ENCODE measurements around the gene RIMS1.

RIMS1 gene

GRCh38 chr6:71886184-71887005 lies at the start of gene RIMS1:
RIMS1 (plus strand) TSS chr6:71886550; CDS start chr6:71887024, 474 bp downstream.
- DNase-seq = peak; percentile 19

DNA sequence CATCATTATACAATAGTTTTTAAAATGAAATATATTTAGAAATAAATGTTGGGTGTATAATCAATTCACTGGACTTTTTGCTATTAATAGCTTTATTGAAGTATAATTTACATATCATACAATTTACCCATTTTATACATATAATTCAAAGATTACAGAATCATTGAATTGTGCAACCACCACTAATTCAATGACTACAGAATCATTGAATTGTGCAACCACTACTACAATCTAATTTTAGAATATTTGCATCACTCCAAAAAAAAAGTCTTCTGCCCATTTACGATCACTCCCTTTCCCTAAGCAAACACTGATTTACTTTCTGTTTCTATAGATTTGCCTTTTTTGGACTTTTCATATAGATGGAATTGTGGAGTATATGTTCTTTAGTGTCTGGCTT lies 35.1 kb upstream of the RIMS1 start:
- DNase-seq = no peak

DNA sequence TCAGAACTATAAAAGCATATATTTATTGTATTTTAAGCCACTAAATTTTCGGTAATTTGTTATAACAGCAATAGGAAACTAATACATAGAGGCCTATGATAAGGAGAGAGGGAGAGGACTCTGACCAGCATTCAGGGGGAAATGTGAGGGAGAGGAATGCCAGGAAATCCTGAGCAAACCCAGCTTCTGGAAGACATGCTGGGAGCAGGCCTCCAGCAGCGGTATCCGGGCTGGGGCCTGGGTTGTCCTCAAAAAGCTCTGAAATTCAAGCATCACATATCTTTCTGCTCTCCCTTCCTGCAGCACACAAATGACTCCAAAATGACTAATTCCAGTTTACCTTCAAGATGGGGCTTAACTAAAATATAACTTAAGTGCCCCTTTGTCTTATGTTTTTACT lies 33.4 kb upstream of the RIMS1 start:
- DNase-seq = no peak

DNA sequence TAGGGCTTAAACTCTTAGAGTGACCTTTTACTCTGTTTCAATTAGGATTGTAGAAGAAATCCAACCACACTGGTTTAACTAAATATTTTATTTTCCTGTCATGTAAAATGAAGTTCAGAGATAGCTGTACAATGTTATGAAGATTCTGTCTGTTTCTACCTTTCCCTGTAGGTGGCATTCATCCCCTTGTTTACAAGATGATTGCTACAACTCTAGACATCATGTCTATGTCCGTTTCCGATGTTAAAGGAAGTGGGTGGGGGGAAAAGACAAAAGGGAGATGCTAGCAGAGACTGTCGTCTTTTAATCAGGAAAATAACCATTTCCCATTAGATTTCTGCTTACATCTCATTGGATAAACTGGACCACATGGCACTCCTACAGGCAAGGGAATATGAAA lies 30.9 kb upstream of the RIMS1 start:
- DNase-seq = no peak

- no peak for DNase-seq
Observed at GRCh38 chr6:71879016-71879415, 7.3 kb upstream of the RIMS1 start.

DNA sequence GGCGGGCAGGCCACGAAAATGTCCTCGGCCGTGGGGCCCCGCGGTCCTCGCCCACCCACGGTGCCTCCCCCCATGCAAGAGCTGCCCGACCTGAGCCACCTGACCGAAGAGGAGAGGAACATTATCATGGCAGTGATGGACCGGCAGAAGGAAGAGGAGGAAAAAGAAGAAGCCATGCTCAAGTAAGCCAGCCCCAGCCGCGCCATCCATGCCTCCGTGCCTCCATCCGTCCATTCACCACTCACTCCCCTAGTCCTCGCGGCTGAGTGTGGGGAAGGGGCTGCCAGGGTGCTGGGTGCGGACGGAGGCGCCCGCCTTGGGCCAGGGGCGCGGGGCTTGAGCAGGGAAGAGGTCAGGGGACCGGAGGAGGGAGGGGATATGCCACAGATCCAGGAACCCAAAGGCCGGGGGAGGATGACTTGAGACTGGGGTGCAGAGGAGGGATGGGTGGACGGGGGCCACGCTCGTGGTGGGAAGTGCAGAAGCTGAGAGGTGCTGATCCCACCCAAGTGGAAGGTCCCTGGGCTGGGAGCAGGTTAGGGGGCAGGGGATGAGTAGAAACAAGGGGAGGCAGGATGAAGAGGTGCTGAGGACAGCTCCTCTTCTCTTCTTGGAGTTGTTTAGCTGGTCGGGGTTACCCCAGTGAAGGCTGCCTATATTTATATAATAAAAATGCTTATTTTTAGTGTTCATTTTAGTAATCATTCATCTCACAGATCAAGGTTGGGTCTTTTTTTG lies 825 bp downstream of the RIMS1 start:
- DNase-seq = no peak

- no peak for DNase-seq
Observed at GRCh38 chr6:71887744-71888230, 1.4 kb downstream of the RIMS1 start.

DNA sequence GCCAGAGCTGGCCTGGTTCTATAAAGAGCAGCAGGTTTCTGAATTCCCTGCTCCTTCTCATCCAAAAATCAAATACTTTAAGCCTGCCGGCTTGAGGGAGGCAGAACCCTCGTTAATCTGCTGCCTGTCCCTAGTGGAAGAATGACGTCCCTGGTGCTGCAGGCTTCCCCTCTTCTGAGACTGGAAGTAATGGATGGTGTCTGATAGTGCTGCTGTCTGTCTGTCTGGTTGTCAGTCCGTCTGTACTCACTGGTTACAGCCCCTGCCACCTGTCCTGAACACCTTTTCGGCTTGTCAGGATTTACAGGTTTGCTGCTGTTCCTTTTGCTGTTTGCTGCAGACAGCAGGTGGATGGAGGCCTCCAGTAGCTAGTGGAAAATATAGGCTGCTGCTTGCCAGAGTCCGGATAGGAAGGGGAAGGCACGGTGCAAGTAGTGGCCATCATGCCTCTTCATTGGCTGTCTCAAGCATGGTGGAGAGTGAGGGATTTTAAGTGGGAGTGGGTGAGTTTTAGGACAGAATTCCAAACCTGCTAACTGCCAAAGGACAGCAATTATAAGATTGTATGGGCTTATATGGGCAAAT lies 2.5 kb downstream of the RIMS1 start:
- DNase-seq = no peak

DNA sequence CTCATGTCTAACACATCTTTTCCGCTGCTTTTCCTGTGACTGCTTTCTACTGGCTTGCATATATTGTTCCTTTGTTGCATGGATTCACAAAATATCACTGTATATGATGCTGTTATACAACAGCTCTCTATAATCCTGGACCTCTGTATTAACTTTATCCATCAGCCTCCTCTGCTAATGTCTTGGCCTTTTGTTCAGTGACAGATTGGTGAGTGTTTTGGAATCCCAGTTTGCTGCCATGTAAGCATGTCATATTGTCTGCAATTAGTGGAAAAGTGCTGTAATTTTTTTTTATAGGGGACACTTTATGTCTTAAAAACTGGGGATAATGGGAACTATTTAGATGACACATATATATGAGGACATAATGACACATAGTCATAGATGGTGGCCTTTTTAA lies 3.0 kb downstream of the RIMS1 start:
- no peak for DNase-seq

DNA sequence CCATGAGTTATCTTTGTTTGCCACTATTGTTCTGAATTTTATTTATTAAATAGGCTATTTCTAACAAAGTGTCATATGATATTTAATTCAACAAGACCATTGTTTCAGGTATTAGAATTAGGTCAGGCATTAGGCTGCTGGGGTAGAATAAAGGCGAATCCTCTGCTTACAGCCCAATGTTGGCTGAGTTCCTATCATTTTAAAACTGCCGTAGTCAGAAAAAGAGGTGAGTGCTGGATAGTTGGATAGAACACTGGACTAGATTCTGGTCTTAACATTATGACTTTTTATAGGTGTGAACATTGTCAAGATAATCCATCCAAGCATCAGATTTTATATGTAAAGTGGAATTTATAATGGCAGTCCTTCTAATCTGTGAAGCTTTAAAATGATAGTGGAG lies 6.3 kb downstream of the RIMS1 start:
- no peak for DNase-seq

GRCh38 chr6:71900642-71901041 lies 14.3 kb downstream of the RIMS1 start:
- no peak for DNase-seq

GRCh38 chr6:71902261-71902660 lies 15.9 kb downstream of the RIMS1 start:
- no peak for DNase-seq

DNA sequence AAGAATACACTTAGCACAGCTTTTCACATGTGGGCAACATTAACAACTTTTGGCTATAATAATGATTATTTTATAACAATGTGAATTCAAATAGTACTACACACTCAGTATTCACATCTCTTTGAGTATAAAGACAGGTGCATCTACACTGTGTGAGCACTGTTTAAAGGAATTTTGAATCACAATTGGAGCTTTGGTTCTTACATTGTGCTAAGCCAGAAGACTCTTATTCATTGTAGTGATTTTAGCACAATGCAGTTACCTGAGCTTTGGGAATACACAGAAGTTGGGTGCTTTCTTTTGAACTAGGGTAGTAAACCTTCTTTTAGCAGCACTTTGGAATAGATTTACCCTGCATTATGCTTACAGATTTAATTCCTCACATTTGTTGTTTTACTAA lies 20.5 kb downstream of the RIMS1 start:
- DNase-seq = no peak

DNA sequence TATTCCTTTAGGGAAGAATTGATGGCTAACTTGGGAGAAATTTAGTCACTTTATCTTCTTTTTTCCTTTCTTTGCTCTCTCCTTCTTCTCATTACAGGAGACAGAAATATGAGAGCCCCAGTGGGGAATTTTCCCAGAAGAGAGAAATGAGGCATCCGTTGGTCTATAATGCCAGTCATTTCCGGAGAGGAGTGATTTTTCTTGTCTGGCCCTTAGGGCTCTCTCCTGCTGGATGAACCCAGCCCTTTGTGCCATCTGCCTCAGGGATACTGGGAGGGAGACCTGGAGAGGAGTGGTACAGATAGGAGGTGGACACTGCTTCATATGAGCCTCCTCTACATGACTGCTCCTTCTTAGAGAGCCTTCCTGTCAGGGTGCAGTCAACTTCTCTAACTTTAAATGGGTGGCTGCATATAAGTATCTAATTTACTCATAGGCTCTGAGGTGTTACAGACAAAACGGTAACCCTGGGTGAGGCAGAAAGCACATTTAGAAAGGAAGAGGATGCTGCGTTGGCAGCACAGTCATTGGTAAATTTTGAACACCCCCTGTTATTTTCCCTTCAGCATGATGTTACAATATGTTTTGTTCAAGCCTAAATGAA lies 21.9 kb downstream of the RIMS1 start:
- no peak for DNase-seq

DNA sequence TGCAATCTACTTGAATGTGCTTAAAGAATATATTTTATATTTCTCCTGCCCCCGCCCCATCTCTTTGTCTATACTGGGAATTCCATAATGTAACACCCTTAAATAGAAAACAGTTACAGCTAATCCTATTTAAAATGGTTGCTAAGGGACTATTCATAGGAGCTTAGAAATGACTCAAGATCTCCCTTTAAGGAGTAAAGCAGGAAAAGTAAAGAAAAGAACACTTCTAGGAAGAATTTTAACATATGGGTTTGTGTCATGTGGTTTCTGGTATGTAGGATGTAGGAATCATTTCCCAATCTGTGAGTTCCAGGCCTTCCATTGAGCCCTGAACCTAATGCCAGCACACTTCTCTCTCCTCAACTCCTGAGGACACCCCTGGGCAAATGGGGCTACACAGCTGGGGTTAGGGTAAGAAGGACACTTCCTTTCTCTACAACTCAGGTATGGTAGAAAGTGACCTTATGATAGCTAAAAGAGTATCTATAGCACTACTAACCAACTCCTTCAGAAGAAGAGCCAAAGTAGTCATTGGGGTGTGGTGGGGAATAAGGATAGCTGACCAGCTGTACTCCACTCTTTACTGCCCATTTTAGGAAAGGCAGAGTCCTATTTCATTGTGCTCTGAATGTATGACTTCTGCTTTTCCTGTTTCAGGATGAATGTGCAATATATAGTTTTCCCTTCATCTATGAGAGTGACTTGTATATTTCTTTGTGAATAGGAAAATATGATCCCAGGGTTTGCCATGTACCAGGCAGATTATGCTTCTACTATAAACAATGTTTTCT lies 27.3 kb downstream of the RIMS1 start:
- no peak for DNase-seq

- no peak for DNase-seq
Observed at GRCh38 chr6:71929047-71929446, 42.7 kb downstream of the RIMS1 start.

DNA sequence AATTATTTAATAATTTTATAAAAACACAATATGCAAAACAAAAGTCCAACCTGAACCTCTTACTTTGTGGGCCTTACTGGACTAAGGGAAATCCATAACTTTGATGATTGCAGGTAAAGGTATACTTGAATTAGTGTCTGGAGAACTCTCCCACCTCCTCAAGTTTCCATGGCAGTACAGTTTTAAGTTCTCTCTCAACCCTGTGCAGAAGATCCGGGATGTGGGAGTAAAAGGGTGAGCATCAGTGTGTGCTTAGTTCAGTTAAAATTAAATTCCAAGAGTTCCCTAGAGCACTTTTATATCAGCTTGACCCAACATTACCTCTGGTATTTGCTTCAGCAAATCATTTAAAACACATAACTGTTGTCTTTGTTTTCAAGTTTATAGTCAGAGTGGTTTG lies 47.5 kb downstream of the RIMS1 start:
- no peak for DNase-seq

GRCh38 chr6:71965404-71965803 lies 79.1 kb downstream of the RIMS1 start:
- no peak for DNase-seq

DNA sequence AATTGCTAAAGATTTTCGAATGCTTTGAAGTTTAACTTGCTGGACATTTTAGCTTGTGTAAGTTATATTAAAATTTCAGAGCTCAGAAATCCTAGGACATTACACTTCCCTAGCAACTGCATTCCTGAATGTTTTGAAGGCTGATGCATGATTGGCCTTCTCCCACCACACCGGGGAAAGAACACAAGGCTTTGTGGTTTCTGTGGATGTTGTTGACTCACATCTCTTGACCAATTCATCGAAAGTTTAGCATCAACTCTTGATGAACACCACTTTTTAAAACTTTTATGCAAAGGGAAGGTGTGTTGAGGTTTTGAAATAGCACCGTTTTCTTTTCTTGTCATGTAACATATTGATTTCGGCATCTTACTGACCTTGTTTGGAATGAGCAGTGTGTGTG lies 81.1 kb downstream of the RIMS1 start:
- no peak for DNase-seq

GRCh38 chr6:71977884-71978283 lies 91.5 kb downstream of the RIMS1 start:
- DNase-seq = no peak

DNA sequence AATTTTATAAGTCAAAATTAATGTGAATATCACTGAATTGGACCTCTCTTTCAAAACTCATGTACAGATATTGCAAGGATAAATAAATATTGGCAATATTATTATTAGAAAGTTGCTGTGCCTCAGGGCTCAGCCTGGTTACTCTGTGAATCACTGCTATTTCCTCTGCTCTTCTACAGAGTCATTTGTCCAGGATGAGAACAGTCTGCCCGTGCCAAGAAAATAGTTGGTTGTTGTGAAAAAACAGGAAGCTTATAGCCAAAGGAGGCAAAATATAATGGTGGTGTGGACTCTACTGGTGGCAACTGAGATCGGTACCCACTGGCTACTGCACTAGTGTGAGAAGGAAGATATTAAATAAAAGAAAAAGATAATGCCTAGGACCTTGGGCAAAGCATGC lies 93.6 kb downstream of the RIMS1 start:
- DNase-seq = no peak

DNA sequence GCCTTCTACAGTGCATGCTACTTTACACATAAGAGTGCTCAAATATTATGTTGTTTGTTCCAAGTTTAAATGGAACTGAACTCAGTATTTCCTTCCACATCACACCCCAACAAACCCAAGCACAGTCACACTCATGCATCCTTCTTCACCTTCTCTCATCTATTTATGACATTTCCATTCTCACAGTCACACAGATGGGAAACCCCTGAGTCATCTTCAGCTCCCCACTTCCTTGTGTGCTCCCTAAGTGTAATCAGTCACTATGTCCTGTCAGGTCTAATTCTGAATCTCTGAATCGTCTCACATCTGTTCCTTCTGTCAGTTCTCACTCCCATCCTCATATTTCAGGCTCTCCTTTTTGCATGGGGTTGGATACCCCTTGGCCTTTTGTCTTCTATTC lies 96.0 kb downstream of the RIMS1 start:
- DNase-seq = no peak

- no peak for DNase-seq
Observed at GRCh38 chr6:71983131-71983530, 96.8 kb downstream of the RIMS1 start.
